GM11168 (cell line): ENCODE results near the gene HGS.

Experiments used
- in situ Hi-C: fragments of 300-500 bp; cut with MboI; formaldehyde crosslinking; loops from one replicate; pipeline ENCODE4 v1.12.0; 2022; ENCODE audit warnings: low sequenced_read_pairs; ENCODE audit not compliant: unreplicated experiment

The HGS gene

DNA sequence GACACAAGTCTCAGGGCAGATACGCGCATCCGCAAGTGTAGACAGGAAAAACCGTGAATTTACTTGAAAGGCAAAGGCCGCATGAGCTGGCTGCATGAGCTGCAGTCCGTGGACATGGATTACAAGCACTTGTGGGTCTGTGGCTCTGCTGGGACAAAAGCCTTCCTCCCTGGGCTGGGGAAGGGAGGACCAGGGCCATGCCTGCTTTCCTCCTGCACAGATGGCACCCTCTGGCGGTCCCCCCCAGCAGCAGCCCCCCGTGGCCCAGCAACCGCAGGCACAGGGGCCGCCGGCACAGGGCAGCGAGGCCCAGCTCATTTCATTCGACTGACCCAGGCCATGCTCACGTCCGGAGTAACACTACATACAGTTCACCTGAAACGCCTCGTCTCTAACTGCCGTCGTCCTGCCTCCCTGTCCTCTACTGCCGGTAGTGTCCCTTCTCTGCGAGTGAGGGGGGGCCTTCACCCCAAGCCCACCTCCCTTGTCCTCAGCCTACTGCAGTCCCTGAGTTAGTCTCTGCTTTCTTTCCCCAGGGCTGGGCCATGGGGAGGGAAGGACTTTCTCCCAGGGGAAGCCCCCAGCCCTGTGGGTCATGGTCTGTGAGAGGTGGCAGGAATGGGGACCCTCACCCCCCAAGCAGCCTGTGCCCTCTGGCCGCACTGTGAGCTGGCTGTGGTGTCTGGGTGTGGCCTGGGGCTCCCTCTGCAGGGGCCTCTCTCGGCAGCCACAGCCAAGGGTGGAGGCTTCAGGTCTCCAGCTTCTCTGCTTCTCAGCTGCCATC is 17.7 kb downstream of the HGS start:
- in situ Hi-C loops, result no loop called here

DNA sequence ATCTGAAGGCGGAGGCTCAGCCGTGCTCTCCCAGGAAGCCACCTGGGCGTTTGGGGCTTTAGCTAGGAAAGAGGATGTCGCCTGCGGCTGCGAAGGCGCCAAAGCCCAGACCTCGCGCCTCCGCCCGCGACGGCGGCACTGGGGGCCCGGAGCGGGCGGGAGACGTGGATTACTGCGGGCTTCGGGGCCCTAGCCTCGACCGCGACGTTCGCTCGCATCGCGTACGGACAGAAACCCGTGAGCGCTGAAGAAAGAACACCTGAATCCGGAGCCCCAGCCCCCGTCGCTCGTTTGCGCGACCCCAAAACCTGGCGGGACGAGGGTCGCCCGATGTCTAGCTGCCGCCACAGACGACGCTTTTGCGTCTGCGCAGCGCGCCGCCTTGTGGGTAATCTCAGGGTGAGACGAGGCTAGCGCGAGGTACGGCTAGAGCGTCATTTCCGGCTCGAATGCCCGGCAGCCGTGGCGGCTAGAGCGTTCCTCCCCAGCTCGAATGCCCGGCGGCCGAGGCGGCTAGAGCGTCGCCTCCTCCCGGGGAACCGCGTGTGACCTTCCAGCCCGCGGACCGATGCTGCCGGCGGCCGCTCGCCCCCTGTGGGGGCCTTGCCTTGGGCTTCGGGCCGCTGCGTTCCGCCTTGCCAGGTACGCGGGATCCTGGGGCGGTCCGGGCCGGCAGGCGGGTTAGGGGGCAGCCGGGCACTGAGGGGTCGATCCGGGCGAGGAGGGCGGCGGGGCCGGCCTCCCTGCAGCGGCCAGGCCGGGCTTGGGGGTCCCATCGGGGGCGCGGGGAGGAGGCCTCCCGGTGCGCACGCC is 19.3 kb downstream of the HGS start, which contains the start of gene MRPL12:
TSS of gene MRPL12 (plus strand) at position 434 of the 813 bp plus-strand sequence. CDS start at position 569, 135 bp downstream.
- in situ Hi-C loops, result no loop called here

DNA sequence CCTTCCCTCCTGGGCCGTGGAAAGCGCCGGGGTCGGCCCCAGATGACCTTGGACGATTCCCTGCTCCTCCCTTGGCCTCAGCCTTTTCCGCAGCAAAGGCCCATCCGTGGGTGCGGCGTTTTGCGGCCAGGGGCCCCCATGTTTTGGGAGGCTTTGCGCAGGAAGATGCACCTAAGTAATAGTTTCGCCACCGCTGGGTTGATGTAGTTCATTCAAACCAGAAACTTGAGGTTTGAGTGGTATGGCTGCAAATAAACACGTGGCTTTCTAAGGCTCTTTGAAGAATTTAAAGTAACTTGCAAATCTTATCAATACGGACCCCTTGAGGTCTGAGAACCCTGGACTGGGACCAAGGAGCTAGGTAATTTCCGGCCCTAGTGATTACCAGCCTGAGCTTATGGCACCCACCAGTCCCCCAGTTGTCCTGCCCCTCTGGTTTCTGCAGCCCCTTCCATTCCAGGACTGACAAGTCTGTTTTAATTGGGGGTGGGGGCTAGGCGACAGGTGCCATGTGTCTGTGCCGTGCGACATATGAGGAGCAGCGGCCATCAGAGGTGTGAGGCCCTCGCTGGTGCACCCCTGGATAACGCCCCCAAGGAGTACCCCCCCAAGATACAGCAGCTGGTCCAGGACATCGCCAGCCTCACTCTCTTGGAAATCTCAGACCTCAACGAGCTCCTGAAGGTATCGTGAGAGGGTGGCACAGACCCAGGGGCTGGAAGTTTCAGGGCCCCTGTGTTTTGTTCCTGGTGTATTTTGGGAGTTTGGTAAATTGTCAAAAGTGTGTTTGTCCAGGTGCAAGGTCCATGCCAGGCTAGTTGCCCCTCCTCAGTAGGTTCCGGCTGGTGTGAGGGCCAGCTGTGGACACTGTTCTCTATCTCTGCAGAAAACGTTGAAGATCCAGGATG is 20.2 kb downstream of the HGS start:
- in situ Hi-C loops, result no loop called here

DNA sequence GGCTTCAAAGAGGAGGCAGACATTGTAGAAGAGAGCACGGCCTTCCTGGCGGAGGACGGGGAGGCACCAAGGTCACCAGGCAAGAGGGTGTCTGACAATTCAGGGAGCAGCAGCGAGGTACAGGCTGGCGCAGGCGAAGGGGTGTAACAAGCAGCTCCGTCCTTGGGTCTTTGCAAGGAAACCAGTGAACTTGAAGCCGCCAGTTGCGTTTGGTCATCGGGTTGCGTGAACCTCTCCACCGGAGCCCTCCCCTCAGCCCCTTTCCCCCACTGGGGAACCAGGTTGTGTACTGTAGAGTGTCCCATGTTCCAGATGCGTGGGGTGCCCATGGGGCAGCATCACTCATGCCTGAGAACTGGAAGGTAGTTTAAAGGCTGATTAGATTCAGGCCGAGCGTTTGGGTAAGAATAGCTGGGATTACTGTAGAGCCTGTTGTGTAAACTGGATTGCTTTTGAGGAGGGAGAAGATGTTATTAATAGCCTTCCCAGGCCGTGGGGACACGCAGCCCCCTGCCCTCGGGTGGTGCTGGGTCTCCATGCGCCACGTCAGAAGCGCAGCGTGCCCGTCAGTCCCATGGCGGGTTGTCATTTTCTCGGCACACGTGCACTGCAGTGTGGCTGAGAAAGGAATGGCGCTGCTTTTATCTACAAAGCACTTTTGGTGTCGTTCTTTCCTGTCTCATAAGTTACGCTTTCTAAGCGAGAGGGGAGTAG is 21.9 kb downstream of the HGS start:
- in situ Hi-C loops, result no loop called here

DNA sequence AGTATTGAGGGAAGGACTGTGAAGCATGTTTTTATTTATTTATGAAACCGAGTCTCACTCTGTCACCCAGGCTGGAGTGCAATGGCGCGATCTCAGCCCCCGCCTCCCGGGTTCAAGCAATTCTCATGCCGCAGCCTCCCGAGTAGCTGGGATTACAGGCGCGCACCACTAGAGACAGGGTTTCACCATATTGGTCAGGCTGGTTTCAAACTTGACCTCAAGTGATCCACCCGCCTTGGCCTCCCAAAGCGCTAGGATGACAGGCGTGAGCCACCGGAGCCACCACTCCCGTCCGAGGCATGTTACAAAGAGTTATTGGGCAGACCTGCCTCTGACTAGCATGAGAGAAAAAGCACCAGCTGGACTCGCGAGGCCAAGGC is 22.4 kb downstream of the HGS start:
- in situ Hi-C loops, result no loop called here

DNA sequence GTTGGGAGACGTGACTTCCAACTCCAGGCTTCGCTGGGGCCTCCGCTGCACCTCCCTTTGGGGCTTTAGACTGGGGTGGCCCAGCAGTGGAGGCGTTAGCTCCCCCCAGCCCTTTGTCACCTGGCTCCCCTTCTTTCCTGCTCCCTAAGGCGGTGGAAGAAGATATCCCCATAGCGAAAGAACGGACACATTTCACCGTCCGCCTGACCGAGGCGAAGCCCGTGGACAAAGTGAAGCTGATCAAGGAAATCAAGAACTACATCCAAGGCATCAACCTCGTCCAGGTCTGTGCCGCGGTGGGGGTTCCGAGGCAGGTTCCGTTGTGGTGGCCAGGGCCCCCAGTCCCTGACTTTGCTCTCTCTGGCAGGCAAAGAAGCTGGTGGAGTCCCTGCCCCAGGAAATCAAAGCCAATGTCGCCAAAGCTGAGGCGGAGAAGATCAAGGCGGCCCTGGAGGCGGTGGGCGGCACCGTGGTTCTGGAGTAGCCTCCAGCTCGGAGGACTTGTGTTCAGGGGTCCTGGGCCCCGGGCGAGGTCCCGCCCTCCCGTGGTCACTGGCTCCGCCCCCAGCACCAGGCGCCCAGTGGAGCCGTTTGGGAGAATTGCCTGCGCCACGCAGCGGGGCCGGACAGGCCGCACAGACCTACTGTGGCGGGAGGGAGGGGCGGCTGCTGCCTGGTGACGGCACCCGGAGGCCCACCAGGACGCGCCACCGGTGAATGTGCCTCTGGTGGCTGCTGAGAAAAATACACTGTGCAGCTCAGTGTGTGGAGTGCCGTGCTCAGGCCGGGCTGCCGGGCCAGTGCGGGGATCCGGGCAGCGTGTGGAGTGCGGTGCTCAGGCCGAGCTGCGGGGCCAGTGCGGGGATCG is 23.2 kb downstream of the HGS start:
- in situ Hi-C loops, result no loop called here

DNA sequence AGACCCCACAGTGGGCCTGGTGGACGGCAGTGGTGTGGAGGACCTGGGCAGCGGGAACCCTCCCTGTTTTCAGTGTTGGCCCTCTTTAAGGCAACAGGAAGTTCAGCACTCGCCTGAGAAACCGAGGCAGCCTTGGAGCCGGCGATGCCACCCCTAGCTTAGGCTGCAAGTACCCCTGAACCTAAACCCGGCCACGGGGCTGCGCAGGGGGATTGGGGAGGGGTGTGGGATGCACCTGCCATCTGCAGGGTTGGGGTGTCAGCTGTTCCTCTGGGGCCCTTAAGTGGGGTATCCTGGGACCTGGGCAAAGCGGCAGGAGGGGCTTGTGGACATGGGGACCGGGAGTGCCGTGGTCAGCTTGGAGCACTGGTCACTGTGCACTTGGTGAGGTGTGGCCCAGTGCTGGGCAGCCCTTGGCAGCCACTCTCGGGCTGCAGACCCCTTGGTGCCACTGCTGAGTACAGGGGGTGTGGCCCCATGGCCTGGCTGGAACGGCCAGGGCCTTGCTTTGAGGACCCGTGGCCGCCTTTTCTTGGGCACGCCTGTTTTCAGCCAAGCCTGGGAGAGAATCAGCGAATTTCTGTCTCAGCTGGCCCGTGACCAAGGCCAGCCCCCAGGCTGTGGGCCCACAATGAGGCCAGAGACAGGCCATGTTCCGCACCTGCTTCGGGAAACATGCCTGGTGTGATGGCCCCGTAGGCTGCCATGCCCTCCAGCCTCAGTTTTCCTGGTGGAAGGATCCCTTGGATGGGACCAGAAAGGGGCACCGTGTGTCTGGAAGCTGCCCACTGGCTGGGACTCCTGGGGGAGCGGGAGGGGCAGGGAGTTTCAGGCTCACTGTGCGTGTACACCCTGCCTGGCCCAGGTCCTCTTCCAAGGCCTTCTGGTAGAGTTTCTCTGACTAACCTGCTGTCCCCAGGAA is 24.2 kb downstream of the HGS start:
- in situ Hi-C loops, result no loop called here

DNA sequence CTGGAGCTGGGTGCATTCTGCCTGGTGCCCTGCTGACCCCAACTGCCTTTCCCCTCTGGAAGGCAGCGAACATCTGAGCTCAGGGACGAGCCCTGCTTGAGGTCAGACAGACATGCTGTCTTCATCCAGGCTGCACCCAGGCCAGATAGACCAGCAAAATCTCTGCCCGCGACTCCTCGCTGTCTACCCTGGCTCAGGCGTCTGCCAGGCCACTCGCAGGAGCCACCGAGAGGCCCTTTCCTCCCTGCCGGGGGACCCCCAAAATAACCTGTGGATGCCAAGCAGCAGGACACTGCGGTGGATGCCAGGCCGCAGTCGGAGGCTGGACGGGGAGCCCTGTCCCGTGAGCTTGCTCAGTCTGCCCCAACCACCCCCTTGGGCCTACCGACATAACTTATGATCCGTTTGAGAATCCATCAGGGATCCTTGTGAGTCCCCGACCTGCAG is 25.0 kb downstream of the HGS start:
- in situ Hi-C loops, result no loop called here

DNA sequence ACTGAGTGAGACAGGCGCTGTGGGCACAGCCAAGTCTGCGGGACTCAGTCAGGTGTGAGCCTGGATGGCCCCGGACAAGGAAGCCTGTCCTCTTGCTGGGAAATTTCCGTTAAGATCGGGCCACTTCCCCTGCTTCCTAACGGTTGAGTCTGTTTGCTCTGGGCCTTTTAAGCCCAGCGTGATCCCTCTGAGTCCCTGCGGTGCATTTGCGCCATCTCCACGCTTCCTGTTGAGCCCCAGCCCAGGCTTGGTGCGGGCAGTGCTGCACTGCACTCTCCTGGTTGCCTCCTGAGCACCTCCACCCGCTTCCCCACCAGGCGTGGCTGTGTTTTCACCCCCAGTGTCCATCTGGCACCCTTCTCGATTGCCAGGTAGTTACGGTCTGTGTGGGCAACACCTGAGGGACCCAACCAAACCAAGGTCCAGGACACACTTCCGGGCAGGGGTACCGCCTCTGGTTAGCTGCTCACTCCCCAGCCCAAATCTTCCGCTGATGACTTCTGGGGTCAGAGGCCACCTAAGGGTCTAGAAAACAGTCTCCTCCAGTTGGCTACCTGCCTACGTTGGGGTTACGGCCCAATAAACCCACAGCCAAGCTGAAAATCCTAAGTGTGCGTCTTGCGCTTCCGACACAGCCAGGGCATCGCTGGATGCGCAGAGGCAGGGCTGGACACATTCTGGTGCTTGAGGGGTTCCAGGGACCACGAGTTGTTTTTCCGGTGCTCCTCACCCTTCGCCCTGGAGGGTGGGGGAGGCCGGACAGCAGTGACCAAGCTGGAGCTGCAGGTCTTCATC is 26.9 kb downstream of the HGS start:
- in situ Hi-C loops, result no loop called here

DNA sequence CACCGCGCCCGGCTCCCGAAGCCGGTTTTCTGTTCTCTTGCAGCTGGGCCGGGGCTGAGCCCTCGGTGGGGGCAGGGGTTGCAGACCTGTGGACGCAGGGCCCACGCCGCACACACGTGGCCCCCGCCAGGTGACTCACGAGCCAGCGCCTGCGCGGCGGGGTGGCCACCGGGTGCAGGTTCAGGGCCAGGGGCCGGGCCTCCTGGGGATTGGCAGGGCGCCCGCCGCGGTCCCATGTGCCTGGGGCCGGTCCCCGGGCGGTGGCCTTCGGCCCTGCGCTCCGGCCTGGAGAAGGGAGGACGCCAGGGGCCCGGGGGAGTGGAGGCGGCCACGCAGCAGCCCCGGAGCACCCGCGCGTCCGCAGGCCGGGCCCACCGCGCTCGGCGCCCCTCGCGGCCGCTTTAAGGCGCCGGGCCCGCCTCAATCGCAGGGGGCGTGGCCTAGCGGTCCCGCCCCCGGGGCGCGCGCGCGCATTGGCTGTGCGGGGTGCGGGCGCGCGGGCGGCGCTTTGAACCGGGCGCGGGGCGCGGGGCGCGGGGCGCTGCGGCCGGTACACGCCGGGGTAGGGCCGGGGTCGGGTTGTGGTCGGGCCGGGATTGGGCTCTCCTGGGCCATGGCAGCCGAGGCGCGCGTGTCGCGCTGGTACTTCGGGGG is 28.1 kb downstream of the HGS start, which contains the start of gene SLC25A10:
TSS of gene SLC25A10 (plus strand) at position 471 of the 654 bp plus-strand sequence. CDS start at position 614, 143 bp downstream.
- in situ Hi-C loops, result no loop called here

DNA sequence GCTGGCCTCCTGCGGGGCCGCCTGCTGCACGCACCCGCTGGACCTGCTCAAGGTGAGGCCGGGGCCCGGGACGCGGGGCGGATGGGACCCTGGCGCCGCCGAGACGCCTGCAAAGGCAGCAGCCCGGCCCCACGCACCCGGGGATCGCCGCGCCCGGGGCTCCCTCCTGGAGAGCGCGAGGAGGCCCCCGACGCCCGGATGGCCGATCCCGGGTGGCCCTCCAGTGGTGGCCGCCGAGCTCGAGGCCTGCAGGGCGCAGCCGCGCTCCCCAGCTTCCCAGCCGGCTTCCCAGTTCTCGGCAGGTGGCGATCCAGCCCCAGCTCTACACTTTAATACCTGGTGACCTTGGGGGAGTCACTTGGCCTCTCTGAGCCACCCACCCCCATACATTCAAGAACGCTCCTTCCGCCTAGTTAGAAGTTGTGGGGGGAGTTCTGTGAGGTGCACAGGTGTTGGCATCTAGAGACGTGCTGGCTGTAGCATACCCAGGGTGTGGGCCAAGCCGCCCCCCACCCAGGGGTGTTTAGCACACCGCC is 28.7 kb downstream of the HGS start:
- in situ Hi-C loops, result no loop called here

DNA sequence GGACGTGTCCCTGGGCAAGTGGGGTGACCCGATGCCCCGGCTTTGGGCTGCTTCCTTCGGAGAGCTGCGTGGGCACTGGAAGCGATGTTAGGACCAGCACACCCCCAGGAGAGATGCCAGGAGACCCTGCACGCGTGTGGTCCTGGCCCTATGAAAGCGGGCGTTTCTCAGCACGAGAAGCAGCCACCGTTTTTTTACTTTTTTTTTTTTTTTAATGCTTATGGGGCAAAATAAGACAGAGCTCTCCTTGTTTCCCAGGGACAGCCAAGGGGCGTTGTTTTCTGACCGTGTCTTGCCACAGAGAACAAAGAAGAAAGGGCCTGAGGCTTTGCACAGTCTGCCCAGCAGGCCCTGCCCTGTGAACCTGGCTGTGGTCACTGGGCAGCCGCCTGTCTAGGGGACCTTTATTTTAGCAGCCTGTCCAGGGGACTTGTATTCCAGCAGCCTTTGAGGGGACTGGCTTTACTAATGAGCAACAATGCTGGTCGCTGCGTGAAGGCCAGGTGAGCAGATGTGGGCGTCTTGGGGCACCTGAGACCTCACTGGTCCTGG is 29.3 kb downstream of the HGS start:
- in situ Hi-C loops, result no loop called here

DNA sequence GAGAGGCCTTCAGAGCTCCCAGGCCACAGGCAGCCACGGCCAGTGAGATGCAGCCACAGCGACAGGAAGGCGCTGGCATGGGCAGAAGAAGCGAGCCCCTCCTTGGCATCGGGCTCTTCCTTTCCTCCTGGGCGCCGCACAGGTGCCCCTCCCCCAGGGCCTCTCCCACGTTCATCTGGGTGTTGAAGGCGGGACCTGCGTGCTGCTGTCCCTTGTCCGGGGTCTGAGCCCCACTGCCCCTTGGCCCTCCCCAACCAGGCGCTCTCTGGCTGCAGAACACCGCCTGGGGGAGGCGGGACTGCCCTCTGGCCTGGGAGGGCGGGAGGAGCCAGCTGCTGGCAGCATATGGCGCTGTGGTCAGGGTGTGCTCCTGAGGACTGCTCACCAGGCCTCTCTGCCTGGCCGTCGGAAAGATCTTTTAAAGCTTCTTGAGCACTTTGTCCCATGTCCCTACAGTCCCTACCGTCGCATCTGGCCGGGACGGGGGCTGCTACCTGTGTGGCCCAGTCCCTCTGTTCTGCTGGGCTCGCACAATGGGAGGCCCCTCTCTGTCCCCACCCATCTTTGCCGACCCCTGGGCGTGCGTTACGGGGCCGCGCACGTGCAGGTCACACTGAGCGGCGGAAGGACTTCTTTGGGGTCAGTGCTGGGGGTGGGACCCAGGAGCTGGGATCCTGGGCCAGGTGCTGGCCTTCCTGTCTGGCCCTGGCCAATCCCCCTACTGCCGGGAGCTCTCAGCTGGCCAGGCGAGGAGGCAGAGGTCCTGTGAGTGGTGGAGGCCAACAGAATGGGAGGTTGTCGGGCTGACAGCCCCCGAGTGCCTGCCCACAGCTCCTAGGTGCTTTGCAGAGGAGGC is 30.0 kb downstream of the HGS start:
- in situ Hi-C loops, result no loop called here

DNA sequence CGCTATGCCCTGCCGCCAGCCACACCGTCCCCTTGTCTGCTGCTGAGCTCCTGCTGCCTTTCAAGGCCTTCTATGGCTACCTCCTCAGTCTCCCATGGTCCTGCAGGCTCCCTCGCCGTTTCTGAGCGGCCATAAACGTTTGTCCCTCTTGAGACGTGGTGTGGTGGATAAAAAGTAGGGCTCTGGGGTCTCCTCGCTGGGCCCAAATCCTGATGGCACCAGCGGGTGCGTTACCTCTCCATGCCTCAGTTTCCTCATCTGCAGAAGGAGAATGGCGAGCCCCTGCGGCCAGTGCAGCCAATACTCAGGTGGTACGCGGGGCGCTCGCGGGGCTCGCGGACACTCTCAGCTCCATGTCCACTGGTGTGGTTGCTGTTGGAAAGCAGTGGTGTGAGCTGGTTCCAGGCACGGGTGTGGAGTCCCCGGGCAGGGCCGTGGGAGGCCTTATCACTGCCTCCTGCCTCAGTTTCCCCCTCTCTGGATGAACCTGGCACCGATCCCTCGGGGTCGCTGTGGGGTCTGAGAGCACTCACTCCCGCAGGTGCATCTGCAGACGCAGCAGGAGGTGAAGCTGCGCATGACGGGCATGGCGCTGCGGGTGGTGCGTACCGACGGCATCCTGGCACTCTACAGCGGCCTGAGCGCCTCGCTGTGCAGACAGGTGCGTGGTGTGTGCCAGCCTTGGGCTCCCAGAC is 30.7 kb downstream of the HGS start:
- in situ Hi-C loops, result no loop called here
